HepG2 (cell line): ENCODE results near the gene DRG1. TPM values are rescaled to one million over a fixed set of nuclear protein-coding genes. Genes with fewer than 3 reads are reported as not detected.

ENCODE experiments used
- ATF1 ChIP-seq: IDR thresholded peaks from 2 replicates; pipeline ENCODE4 v1.6.1; 2016; ENCODE audit warnings: mild to moderate bottlenecking, control low read depth
- CREB1 ChIP-seq, 2 experiments: fragments of 450-650 bp in 1 of 2; IDR thresholded peaks; 2 replicates each; pipeline ENCODE4 v1.6.1; 2016 to 2017; ENCODE audit warnings: control low read depth in 1 of 2, mild to moderate bottlenecking in 1 of 2, missing compliant biosample characterization in 1 of 2, missing genetic modification characterization in 1 of 2
- ETV6 ChIP-seq: sonication (generic); formaldehyde crosslinking; conservative IDR thresholded peaks from 2 replicates; pipeline ENCODE4 v1.4.0; 2020; ENCODE audit warnings: missing genetic modification reagents
- FOSL2 ChIP-seq: sonication (generic); formaldehyde crosslinking; IDR thresholded peaks from 2 replicates; pipeline ENCODE4 v1.4.0; 2020; ENCODE audit warnings: missing genetic modification reagents
- HDAC2 ChIP-seq: sonication (generic); formaldehyde crosslinking; IDR thresholded peaks from 2 replicates; pipeline ENCODE4 v1.4.0; 2020; ENCODE audit warnings: missing genetic modification reagents
- NCOA2 ChIP-seq: sonication (generic); formaldehyde crosslinking; IDR thresholded peaks from 2 replicates; pipeline ENCODE4 v1.8.0; 2022; ENCODE audit warnings: inconsistent platforms
- NCOR1 ChIP-seq: fragments of 200-600 bp; sonication (generic); IDR thresholded peaks from 2 replicates; pipeline ENCODE4 v1.7.0; 2017; ENCODE audit warnings: antibody characterized with exemption, low read length, borderline replicate concordance
- POGK ChIP-seq: sonication (generic); formaldehyde crosslinking; conservative IDR thresholded peaks from 2 replicates; pipeline ENCODE4 v1.8.0; 2022; ENCODE audit warnings: mild to moderate bottlenecking, moderate library complexity, missing genetic modification reagents
- RCOR2 ChIP-seq: IDR thresholded peaks from 2 replicates; pipeline ENCODE4 v1.6.1; 2016; ENCODE audit warnings: missing biosample characterization, missing genetic modification reagents
- REPIN1 ChIP-seq: sonication (generic); formaldehyde crosslinking; IDR thresholded peaks from 2 replicates; pipeline ENCODE4 v1.8.0; 2022; ENCODE audit warnings: missing genetic modification reagents, low read depth, mild to moderate bottlenecking, borderline replicate concordance
- RFX1 ChIP-seq: fragments of 450-650 bp; IDR thresholded peaks from 2 replicates; pipeline ENCODE4 v1.6.1; 2017
- RFX5 ChIP-seq: IDR thresholded peaks from 2 replicates; pipeline ENCODE4 v1.6.1; 2011; ENCODE audit warnings: low read depth, low read length, improper control_type of control experiment
- SALL1 ChIP-seq: sonication (generic); formaldehyde crosslinking; IDR thresholded peaks from 2 replicates; pipeline ENCODE4 v1.8.0; 2022; ENCODE audit warnings: mild to moderate bottlenecking, missing genetic modification reagents
- SMAD3 ChIP-seq: sonication (generic); formaldehyde crosslinking; IDR thresholded peaks from 2 replicates; pipeline ENCODE4 v1.4.0; 2020; ENCODE audit warnings: missing genetic modification reagents
- SNAPC4 ChIP-seq: sonication (generic); formaldehyde crosslinking; IDR thresholded peaks from 2 replicates; pipeline ENCODE4 v1.4.0; 2020; ENCODE audit warnings: mild to moderate bottlenecking, missing genetic modification reagents
- SOX5 ChIP-seq: IDR thresholded peaks from 2 replicates; pipeline ENCODE4 v1.6.1; 2016; ENCODE audit warnings: borderline replicate concordance
- SRY ChIP-seq: sonication (generic); formaldehyde crosslinking; IDR thresholded peaks from 2 replicates; pipeline ENCODE4 v1.8.0; 2022; ENCODE audit warnings: mild to moderate bottlenecking, missing genetic modification reagents
- TEAD3 ChIP-seq: optimal IDR thresholded peaks from 2 replicates; pipeline ENCODE3; 2016; ENCODE audit warnings: borderline replicate concordance
- ZNF547 ChIP-seq: sonication (generic); formaldehyde crosslinking; IDR thresholded peaks from 2 replicates; pipeline ENCODE4 v1.5.1; 2020; ENCODE audit warnings: mild to moderate bottlenecking, missing genetic modification reagents
- ZNF788 ChIP-seq: sonication (generic); formaldehyde crosslinking; IDR thresholded peaks from 2 replicates; pipeline ENCODE4 v1.5.0; 2020; ENCODE audit warnings: mild to moderate bottlenecking, missing genetic modification reagents, borderline replicate concordance
- polyA plus RNA-seq, 8 experiments: library from polyadenylated mRNA; depleted of rRNA in 3 of 8; stranded (reverse) in 7 of 8; unstranded in 1 of 8; fragments of >200 nt; fragmentation: Illumina TruSeq in 4 of 8; extraction: Trizol in 4 of 8; gene quantifications; 2 replicates each; pipeline versions ENCODE4 v1.2.1 to v1.2.3, GENCODE V29; 2011 to 2016; ENCODE audit warnings: low read depth in 4 of 8, missing spikeins in 1 of 8, mixed read lengths in 1 of 8; ENCODE audit not compliant: insufficient read depth in 1 of 8
- total RNA-seq, 5 experiments: library from RNA; depleted of rRNA; stranded (reverse); fragments of >200 nt; fragmentation: Illumina TruSeq; extraction: Trizol; gene quantifications; 2 replicates each; pipeline ENCODE4 v1.2.3, GENCODE V29; 2016; ENCODE audit warnings: low read depth in 1 of 5
- TF ChIP-seq, protein P1 (sequence below): IDR thresholded peaks from 2 replicates; pipeline ENCODE4 v1.4.0; 2020; ENCODE audit warnings: mild to moderate bottlenecking, missing genetic modification reagents

DRG1 gene
- total and polyA plus RNA-seq, 2 of the 13 experiments (the other 11 are each of a cell fraction or from before 2014, with no cell fraction given) = 59.0 to 94.8 TPM

DNA sequence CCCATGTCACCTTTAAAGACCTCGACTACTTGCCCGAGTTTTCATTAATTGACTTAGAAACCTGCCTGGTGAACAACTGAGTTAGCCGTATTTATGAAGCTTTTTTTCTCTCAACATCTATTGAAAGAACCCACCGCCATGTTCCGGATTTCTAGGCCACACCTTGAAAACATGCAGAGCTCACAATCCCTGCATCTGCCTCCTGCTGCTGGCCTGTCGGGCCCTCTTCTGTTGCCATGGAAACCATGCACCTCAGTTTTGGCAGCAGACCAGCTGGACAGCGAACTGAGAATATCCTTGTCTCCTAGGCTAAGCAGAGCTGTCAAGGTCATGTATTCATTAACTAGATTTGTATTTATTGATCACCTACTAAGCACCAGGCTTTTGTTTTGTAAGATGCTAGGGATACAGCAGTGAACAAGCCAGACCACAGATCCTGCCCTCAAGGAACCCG is 49.0 kb upstream of the DRG1 start (continued):
- TF ChIP-seq SNAPC4 (CRISPR knock-in tag) (no peak), SALL1 (CRISPR knock-in tag) (peak; percentile 71), SOX5 (CRISPR knock-in tag) (peak; percentile 68; the same call in 1 of the 2 replicates), SMAD3 (no peak), ATF1 (CRISPR knock-in tag) (0 out of 2 replicates have a peak, but pooled peaks have one; percentile 25), NCOR1 (peak; percentile 65; the same call in 1 of the 2 replicates), REPIN1 (CRISPR knock-in tag) (0 out of 2 replicates have a peak, but pooled peaks have one; percentile 8), NCOA2 (CRISPR knock-in tag) (no peak), RFX5 (peak; percentile 79), POGK (CRISPR knock-in tag) (peak; percentile 99), ETV6 (CRISPR knock-in tag) (no peak), CREB1 (IDR thresholded peaks at IDR 0.05) (no peak), CREB1 (CRISPR knock-in tag; IDR thresholded peaks at IDR 0.05) (no peak), ZNF547 (CRISPR knock-in tag) (no peak), FOSL2 (CRISPR knock-in tag) (peak; percentile 36; the same call in 1 of the 2 replicates), TEAD3 (CRISPR knock-in tag) (peak; percentile 37), RFX1 (peak; percentile 90), RCOR2 (CRISPR knock-in tag) (peak; percentile 87), ZNF788 (CRISPR knock-in tag) (peak; percentile 13; the same call in 1 of the 2 replicates), HDAC2 (CRISPR knock-in tag) (0 out of 2 replicates have a peak, but pooled peaks have one; percentile 30), SRY (CRISPR knock-in tag) (no peak)
- TF ChIP-seq, protein P1, sequence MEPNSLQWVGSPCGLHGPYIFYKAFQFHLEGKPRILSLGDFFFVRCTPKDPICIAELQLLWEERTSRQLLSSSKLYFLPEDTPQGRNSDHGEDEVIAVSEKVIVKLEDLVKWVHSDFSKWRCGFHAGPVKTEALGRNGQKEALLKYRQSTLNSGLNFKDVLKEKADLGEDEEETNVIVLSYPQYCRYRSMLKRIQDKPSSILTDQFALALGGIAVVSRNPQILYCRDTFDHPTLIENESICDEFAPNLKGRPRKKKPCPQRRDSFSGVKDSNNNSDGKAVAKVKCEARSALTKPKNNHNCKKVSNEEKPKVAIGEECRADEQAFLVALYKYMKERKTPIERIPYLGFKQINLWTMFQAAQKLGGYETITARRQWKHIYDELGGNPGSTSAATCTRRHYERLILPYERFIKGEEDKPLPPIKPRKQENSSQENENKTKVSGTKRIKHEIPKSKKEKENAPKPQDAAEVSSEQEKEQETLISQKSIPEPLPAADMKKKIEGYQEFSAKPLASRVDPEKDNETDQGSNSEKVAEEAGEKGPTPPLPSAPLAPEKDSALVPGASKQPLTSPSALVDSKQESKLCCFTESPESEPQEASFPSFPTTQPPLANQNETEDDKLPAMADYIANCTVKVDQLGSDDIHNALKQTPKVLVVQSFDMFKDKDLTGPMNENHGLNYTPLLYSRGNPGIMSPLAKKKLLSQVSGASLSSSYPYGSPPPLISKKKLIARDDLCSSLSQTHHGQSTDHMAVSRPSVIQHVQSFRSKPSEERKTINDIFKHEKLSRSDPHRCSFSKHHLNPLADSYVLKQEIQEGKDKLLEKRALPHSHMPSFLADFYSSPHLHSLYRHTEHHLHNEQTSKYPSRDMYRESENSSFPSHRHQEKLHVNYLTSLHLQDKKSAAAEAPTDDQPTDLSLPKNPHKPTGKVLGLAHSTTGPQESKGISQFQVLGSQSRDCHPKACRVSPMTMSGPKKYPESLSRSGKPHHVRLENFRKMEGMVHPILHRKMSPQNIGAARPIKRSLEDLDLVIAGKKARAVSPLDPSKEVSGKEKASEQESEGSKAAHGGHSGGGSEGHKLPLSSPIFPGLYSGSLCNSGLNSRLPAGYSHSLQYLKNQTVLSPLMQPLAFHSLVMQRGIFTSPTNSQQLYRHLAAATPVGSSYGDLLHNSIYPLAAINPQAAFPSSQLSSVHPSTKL = peak; percentile 73
